ENCODE data around the gene MED26.
A peak's percentile ranks its signal among the peaks of the same experiment; 100 is the strongest.

The MED26 gene

GRCh38 chr19:16612636-16613035, 15.4 kb downstream of the MED26 start:
- no peak for DNase-seq (ENCODE audit: low read depth)

GRCh38 chr19:16611121-16611520, 16.9 kb downstream of the MED26 start:
- DNase-seq (ENCODE audit: low read depth): no peak

GRCh38 chr19:16609511-16610200, 18.3 kb downstream of the MED26 start:
- no peak for DNase-seq (ENCODE audit: low read depth)

GRCh38 chr19:16608290-16608739, 19.7 kb downstream of the MED26 start:
- DNase-seq (ENCODE audit: low read depth): peak; percentile 29

- DNase-seq (ENCODE audit: low read depth): no peak
Measured at GRCh38 chr19:16607819-16608218, 20.2 kb downstream of the MED26 start.

GRCh38 chr19:16605553-16605994, 22.4 kb downstream of the MED26 start:
- no peak for DNase-seq (ENCODE audit: low read depth)

GRCh38 chr19:16605115-16605514, 22.9 kb downstream of the MED26 start:
- no peak for DNase-seq (ENCODE audit: low read depth)

GRCh38 chr19:16604615-16605014, 23.4 kb downstream of the MED26 start:
- DNase-seq (ENCODE audit: low read depth): no peak

- no peak for DNase-seq (ENCODE audit: low read depth)
Measured at GRCh38 chr19:16603090-16603489, 24.9 kb downstream of the MED26 start.

GRCh38 chr19:16601378-16602052, 26.5 kb downstream of the MED26 start:
- DNase-seq (ENCODE audit: low read depth): no peak

GRCh38 chr19:16600824-16601223, 27.2 kb downstream of the MED26 start:
- no peak for DNase-seq (ENCODE audit: low read depth)

- DNase-seq (ENCODE audit: low read depth): no peak
Measured at GRCh38 chr19:16599655-16600346, 28.2 kb downstream of the MED26 start.

GRCh38 chr19:16598848-16599247, 29.2 kb downstream of the MED26 start:
- DNase-seq (ENCODE audit: low read depth): no peak

- DNase-seq (ENCODE audit: low read depth): no peak
Measured at GRCh38 chr19:16596399-16596798, 31.6 kb downstream of the MED26 start.

GRCh38 chr19:16595097-16595496, 32.9 kb downstream of the MED26 start:
- DNase-seq (ENCODE audit: low read depth): no peak

- no peak for DNase-seq (ENCODE audit: low read depth)
Measured at GRCh38 chr19:16594681-16595091, 33.3 kb downstream of the MED26 start.

GRCh38 chr19:16594131-16594586, 33.8 kb downstream of the MED26 start:
- DNase-seq (ENCODE audit: low read depth): no peak

- no peak for DNase-seq (ENCODE audit: low read depth)
Measured at GRCh38 chr19:16593181-16593580, 34.8 kb downstream of the MED26 start.

- no peak for DNase-seq (ENCODE audit: low read depth)
Measured at GRCh38 chr19:16591803-16592556, 36.0 kb downstream of the MED26 start.

GRCh38 chr19:16590876-16591802, 36.9 kb downstream of the MED26 start:
- DNase-seq (ENCODE audit: low read depth): no peak

GRCh38 chr19:16589917-16590316, 38.1 kb downstream of the MED26 start:
- DNase-seq (ENCODE audit: low read depth): no peak
